Ramos (cell line): ENCODE results near the gene SEPTIN2.

Experiments used
- in situ Hi-C: fragments of 300-500 bp; cut with MboI; formaldehyde crosslinking; loops from one replicate; pipeline ENCODE4 v1.14.3; 2022; ENCODE audit warnings: low sequenced_read_pairs; ENCODE audit not compliant: unreplicated experiment

Gene SEPTIN2

DNA sequence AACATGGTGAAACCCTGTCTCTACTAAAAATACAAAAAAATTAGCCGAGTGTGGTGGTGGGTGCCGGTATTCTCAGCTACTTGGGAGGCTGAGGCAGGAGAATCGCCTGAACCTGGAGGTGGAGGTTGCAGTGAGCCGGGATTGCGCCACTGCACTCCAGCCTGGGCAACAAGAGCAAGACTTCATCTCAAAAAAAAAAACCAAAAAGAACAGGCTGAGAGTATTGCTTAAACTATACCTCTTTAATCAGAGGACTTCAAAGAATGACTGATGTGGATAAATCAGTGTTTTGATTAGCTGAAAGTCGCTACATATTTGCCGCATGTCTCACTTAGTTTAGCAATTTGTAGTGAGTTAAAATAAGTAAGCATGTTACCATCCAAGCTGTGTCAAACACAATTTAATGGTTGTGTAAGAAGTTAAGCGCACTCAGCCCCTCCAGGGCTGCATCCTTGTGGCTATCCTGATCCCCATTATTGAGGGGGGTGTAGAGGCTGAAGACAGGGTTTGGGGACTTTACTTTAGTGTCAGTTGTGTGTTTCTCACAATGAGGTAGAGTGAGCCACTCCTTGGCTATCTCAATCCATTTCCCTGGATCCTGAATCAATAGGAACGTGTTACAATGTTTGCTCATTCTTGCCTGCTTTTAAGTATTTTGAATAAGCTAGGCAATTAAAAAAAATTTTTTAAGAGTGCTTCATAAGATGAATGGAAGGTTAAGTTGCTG is 29.4 kb downstream of the SEPTIN2 start:
- in situ Hi-C loops = no loop called here

DNA sequence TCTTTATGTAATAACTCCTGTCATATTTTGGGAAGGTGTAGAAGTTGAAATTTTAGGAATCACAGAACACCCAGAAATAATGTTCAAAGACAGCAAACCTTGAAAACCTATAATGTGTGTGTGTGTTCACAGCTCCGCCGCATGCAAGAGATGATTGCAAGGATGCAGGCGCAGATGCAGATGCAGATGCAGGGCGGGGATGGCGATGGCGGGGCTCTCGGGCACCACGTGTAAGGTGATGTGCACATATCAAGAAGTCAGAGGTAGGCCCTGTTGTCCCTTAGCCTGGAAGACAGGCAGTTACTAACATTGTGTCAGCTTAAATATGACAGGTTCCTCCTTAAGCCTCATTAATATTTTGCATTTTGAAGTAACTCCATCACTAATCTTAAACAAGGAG is 34.2 kb downstream of the SEPTIN2 start:
- in situ Hi-C loops = loop anchor here (10.0 kb wide), 1 partner anchor 355 kb away; the partner anchor contains the start of gene ING5

DNA sequence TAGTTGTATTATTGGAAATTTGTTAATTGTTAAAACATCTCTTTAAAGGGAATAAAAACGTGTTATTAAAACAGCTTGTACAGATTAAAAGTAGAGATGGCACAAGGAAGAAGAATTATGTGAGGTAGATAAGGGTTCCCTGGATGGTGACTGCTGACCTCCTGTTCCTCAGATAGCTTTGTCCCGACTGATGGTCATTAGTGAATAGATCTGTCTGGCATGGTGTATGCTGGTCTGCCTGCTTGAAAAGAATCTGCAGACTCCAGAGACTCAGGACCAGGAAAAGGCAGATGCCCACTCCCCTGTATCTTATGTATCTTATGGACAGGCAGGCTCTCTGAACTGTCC is 34.8 kb downstream of the SEPTIN2 start:
- in situ Hi-C loops = loop anchor here (10.0 kb wide), 1 partner anchor 354 kb away; the partner anchor contains the start of gene ING5

DNA sequence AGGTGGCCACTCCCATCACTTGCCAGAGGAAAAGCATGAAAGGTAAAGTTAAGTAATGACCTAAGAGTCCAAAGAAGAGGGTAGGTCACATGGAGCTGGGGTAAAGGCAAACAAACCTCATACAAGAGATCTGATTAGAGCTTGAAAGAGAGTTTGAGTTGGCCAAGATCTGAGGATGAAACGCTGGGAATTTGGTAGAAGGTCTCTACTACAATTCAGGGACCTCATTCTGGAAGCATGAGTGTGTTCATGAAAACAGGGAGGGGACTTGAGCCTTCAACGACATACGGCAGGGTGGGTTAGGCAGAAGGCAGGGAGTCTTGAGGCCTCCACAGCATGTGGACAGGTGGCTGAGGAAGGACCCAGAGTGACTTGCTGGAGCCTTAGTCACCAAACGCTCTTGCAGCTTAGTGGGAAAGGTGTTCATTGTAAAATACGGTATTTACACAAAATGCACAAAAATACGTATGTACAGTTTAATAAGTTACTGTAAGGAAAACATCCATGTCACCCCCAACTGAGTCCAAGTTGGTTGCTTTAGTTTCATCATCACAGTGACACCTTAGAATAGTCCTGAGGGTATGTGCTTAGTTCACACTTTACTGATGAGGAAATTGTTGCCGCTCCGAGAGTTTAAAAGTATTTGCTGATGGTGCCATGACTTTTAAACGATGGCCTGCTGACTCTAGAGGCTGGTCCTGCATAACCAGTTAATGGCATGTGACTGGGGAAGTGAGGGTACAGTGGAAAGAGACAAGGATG is 35.3 kb downstream of the SEPTIN2 start:
- in situ Hi-C loops = loop anchor here (10.0 kb wide), 1 partner anchor 354 kb away; the partner anchor contains the start of gene ING5

DNA sequence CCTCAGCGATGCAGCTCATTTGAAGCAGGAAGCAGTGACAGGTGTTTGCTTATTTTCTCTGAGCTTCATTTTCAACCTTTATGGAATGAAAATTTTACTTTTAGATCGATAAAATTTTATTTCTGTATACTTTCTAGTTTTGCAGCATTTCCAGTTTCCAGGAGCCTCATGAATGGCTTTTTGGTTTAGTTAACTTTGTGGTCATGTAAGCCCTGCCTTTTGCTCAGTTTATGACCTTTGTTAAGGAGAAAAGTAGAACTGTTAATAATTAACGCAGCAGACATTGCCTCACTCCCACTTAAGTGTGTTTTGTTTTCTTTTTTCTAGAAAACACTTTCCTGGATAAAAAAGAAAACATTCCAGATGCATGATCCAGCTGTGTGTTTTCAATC is 35.9 kb downstream of the SEPTIN2 start:
- in situ Hi-C loops = loop anchor here (10.0 kb wide), 1 partner anchor 353 kb away; the partner anchor contains the start of gene ING5

DNA sequence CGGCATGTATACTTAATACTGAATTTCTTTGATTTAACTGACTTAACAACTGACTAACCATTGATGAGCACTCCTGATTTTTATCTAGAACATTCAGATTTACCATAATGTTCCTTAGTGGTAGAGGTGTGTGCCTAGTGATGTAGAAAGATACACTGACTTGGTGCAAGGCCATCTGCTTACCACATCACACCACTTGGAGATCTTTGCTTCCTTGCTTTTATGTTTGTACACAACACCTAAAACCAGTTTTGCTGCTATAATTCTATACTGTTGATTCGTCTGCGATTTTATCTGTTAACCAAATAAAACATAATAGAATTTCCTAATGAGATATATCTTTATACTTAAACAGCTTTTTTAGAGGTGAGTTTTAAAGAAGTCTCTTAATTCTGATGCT is 36.5 kb downstream of the SEPTIN2 start:
- in situ Hi-C loops = loop anchor here (10.0 kb wide), 1 partner anchor 353 kb away; the partner anchor contains the start of gene ING5

DNA sequence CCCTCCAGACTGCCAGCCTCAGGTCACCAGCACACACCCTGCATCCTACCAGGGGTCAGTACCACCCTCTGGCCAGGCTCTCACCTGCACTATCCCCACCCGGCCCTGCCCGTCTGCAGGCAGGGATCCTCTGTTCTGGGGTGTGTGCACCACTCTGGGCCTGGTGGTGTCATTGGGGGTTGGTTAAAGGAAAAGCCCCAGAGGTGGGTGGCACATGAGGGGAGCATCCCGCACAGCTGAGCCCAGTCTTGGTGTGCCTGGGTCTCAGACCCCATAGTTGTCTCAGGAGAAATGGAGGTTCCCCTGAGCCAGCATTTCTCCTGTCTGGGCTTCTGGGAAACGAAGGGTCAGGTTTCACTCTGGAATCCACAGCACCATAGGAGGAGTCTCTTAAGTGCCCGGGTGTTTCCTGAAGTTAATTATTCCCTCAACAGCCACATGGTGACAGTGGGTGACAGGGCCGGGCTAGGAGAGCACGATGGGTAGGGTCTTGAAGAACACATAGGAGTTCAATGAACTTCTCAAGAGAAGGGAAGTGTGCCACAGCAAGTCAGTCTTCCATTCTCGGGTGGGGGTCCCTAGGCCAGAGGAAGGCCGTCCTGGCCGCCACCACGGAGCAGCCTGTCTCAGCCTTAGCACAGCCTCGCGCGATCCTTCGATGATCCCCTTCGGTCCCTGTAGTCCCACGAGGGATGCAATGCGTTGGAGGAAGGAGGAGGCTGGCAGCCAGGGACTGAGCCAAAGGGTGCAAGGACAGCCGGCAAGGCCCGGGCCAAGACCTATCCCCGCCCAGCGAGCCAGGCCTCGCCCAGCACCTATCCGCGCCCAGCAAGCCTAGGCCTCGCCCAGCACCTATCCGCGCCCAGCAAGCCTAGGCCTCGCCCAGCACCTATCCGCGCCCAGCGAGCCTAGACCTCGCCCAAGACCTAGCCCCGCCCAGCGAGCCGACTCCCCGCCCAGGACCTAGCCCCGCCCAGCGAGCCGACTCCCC is 39.2 kb downstream of the SEPTIN2 start:
- in situ Hi-C loops = loop anchor here (10.0 kb wide), 1 partner anchor 350 kb away; the partner anchor contains the start of gene ING5

DNA sequence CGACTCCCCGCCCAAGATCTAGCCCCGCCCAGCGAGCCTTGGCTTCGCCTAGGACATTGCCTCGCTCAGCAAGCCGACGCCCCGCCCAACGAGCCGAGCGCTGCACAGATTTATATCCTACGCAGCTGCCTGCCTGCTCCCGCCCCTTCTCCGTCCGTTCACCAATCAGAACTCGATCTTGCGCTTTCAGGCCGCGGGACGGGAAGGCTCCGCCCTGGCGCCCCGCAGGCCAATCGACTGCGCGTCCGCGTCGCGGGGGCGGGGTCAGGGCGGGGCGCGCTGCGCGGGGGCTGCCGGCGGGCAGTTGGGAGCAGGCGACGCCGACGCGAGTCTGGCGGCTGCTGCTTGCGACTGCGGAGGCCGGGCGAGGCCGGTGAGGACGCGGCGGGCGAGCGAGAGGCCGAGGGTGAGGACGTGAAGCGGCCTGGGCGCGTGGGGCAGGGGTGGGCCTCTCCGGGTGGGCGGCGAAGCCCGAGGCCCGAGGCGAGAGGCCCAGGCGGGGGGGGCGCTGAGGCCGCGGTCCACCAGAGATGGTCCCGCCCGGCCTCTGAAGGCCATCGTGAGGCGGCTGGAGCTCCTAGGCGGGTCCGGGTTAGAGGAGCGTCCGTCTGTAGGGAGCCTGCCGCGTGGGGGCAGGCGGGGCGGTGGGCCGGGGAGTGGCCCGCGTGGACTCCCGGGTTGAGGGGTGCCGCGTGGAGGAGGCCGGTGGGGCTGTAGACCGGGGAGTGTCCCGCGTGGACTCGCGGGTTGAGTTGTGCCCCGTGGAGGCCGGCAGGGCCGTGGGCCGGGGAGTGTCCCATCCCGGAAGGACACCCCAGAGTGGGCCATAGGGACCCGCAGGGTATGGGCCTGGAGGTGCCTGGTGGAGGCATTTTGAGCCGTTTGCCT is 40.5 kb downstream of the SEPTIN2 start, which contains the start of gene FARP2:
Gene FARP2 (plus strand): TSS at position 303 of the 888 bp plus-strand sequence. CDS start 16,823 bp downstream, outside the sequence.
- in situ Hi-C loops = loop anchor here (10.0 kb wide), 1 partner anchor 349 kb away; the partner anchor contains the start of gene ING5

DNA sequence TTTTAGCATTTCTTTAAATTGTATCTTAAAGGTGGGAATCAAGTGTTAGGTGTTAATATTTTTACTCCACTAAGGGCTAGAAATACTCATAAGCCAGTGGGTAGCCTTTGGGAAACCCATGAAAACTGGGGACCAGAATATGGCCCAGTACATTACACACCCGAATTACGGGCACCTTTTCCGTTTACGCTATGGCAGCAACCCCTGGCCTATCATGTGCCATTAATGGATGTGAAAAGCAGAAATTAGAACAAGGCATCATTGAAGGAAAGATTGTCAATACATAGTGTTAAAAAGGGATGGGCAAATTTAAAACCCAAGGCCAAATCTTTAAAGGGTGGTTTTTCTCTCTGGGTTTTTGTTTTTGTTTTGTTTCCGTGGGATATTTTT is 41.1 kb downstream of the SEPTIN2 start:
- in situ Hi-C loops = loop anchor here (10.0 kb wide), 1 partner anchor 348 kb away; the partner anchor contains the start of gene ING5

DNA sequence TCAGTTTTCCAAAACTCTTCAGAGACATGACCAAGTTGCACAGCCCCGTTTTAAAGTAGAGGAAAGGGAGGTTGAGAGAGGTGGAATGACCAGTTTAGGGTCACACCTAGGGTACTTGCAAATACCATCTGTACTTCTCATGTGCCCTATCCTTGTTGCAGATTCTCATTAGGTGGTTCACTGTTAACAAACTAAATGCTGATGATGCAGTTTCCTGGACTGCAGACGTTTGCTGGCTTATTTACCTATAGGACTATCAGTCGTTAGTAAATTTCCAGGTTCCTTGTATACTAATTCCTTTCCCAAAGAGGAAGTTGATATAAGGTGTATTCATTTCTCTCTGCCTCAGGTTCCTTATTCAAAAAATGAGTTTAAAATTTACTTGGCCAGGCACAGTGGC is 41.8 kb downstream of the SEPTIN2 start:
- in situ Hi-C loops = loop anchor here (10.0 kb wide), 1 partner anchor 347 kb away; the partner anchor contains the start of gene ING5

DNA sequence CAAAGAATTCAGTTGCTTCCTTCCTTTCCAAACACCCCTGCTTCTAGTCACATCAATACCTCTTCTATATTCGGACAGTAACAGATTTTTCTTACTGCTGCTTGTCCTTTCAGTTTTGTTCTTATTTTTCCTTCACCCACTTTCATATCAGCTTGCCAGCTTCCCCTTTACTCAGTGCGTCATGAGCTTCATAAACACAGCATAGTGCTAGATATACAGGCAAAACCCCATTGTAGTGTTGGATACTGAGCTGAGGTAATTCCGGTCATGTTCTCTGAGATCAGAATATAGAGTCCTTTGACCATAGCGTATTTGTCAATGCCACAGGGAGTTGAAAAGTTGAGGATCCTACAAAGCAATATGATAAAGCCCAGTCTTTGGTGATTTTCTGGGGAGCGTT is 42.7 kb downstream of the SEPTIN2 start:
- in situ Hi-C loops = loop anchor here (10.0 kb wide), 1 partner anchor 346 kb away; the partner anchor contains the start of gene ING5

DNA sequence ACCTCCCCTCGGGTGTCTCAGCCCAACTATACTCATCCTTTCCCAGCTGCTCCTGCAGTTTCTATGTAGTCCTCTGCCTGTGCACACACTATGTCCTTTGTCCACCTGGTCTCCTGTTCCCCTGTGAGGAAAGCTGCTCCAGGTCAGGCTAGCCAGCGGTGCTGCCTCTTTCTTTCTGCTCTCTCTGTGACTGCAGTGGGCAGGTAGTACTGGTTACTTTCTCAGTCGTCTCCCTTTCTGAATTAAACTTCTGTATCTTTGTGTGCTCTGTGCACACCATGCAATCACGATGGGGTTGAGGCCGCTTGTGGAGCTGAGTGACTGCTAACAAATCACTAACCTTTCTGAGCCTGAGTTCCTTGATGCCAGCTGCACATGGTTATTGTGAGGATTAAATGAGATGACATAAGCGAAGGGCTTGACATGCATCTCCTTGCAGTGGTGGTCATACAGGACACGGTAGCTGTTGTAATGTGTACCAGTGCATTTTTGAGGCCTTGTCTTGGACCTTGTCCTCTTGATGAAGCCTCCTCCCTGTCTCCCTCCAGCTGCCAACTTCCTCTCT is 43.8 kb downstream of the SEPTIN2 start:
- in situ Hi-C loops = loop anchor here (10.0 kb wide), 1 partner anchor 345 kb away; the partner anchor contains the start of gene ING5

DNA sequence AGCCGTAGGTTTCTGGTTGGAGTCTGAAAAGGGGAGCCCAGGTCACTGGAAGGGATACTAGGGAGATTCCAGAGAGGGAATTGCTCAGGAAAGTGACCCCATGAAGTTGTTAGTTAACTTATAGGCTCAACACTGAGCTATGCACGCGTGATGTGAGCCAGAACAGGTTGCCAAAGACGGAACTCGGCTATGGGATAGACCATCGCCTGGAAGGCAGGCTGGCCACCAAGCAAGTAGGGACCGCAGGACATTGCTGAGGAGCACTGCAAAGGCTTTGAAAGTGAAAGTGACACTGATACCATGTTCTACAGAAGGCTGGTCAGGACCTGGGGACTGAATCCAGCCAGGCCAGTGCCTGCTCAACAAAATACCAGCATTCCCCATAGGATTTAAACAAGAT is 47.7 kb downstream of the SEPTIN2 start:
- in situ Hi-C loops = no loop called here

DNA sequence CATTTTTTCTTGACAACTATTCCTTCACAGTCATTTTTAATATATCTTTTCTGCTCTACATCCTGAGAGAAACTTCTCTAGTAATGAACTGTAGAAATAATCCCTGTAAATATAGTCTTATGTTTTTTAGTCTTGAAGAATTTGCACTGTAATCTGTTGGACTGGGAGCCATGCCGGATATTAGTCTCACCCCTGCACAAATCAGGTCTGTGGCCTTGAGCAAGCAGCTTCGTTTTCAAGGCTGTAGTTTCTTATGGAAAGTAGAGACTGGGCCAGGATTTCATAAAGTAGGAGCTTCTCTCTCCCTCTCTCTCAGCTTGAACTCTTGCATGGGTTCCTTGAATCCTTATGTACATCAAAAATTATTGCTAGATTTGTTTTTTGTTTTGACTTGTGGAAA is 49.1 kb downstream of the SEPTIN2 start:
- in situ Hi-C loops = no loop called here

DNA sequence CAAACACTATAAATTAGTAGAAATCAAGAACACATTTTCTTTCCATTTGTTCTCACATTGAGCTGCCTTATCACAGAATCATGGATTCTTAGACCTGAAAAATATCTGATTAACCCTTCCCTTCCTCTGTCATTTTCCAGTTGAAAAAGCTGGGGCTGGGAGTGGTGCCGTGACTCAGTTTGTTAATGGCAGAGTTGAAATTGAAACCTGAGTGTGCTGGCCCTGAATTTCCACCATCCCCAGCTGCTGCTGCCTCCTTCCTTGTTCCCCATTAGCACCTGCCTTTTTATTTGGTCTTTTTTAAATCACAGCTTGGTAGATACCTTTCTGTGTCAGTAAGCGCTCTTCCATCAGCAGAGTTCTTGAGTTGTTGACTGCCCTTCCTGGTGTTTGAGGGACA is 51.0 kb downstream of the SEPTIN2 start:
- in situ Hi-C loops = no loop called here

DNA sequence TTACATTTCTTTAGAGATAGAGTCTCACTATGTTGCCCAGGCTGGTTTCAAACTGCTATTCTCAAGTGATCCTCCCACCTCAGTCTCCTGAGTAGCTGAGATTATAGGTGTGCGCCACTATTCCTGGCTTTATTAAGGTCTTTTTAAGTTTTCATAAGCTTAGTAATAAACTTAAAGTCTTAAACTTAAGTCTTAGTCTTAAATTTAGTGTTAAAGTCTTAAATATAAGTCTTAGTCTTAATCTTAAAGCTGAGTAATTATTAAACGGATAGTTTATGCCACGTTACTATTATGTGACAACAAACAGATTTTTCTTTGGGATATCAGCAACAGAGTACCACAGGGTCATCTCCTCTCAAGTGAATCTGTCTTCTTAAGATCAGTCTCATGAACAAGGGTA is 52.9 kb downstream of the SEPTIN2 start:
- in situ Hi-C loops = no loop called here

DNA sequence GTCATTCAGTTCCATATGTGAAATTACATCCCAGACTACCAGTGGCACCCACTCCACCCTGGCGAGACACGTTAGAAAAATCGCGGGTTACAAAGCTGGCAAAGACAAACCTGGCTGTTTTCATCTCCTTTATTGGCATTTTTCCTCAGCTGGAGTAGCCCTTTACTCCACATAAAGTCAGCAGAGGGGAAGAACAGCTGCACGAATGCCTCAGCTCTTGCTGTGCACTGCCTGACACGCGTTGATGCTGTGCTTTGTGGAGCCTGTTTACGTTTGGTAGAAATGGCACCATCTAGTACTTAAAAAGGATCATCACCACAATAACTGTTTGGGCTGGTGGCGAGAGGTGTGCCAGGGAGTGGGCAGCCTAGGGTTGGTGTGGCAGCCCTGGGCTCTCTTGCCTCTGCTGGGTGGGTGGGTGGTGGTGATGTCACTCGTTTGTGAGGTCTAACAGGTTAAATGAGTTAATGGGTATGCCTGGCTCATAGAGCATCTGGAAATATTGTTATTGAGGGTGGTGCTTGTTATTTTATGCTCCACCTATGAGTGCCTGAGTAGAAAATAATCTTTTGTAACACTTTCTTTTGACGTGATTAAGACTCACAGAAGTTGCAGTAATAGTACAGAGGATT is 56.8 kb downstream of the SEPTIN2 start:
- in situ Hi-C loops = no loop called here

DNA sequence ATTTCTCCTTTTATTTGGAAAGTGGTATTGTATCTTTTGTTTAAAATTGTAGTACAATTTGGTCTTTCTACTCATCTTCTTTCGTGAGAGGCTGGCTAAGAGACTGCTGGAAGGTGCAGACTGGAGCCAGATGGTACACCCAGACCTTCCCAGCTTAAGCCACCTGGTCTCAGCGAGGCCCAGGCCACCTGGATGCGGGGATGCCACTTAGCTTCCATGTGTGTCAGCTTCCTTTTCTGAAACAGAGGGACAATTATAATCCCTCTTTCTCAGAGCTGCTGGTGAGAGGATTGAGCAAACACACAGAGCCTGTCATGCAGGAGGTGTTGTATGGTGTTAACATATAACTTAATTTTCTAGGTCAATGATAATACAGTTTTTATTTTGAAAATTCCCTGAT is 57.7 kb downstream of the SEPTIN2 start:
- in situ Hi-C loops = no loop called here
